HS-27A (cell line): ENCODE measurements around the gene AGPAT1.
"Not testable (repeated sequence)": the region's sequence is repeated elsewhere in the genome, so short reads cannot be mapped to it uniquely, and the experiment has no call there.

Experiments
- DNase-seq: peaks from one replicate; pipeline ENCODE4 v3.0.0-alpha.2; 2012; ENCODE audit warnings: low read depth, missing footprints

AGPAT1 gene

DNA sequence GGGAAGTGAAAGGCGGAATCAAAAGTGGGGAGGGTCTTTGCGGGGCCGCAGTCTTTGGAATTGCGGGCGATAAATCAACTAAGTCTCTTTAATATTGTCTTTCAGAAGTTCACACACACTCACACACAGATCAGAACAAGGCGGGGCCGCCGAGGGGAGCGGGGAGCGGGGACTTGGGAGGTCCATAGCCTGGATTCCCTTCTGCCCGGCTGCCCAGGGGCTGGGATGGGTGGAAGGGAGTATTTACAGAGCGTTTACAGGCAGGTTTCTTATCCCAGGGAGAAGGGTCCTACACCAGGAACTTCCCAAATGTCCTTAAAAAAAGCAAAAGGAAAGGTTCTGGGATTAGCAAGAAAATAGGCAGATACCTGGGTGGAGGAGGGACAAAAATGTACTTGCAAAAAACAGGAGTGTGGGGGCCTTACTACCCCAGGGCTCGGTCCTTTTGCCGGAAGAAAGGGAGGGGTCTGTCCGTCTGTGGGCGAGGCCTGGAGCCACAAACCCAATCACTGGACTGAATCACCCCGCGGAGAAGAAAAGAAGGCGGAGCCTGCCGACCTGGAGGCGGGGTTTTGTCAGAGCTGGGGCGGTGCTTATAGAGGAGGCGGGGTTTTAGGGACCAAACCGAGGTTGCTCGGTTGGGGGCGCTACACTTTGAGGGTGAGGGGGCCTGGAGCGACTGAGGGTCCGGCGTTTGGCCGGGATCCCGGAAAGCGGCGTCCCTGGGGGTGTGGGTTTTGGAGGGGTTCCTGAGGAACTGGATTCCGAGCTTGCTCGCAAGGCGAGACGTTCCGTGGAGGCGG, 27.4 kb downstream of the AGPAT1 start:
- DNase-seq, result no peak

DNA sequence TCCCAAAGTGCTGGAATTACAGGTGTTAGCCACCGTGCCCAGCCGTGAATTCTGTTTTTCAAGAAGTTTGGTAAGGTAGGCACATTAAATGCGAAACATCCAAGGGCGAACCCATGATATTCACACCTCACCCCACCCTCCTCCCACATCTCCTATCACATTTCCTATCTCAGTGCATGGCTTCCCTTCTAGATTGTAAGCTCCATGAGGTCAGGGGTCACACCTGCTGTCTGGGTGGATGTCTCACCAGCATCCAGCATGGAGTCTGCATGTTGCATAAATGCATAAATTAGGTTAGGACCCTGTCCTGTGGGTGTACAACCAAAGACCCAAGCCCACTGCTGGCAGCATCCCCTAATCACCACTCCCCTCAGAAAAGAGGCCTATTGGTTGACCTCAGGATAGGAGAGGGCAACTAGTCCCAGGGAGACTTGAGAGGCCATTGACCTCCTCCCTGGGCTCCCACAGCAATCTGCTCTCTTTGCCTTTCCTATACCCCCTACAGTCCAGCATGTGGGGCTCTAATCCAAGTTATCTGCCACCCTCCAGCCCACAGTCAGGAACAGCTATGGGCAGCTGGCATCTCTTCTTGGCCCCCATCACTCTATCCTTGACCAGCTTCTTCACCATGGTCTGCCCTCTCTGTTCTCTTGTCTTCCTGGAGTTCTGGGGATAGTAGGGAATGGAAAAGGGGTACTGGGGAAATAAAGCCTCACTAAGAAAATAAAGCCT, 28.3 kb downstream of the AGPAT1 start:
- DNase-seq, result no peak

DNA sequence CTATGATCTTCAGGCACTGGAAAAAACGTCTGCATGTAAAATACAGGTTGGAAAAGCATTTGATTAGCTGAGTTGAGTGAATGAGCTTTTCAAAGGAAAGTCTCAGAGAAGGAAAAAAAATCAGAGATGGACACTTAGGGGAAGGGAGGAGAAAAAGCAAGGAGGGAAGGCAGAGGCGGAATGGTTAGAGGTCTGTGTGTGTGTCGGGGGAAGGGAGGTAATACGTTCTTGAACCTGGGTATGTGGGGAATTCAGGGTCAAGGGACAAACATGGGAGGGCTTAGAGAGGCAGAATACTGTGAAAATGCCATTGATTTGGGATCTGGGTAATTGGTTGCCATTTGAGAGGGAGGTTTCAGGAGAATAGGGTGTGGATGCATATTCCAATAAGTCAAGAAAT, 29.2 kb downstream of the AGPAT1 start:
- no peak for DNase-seq

DNA sequence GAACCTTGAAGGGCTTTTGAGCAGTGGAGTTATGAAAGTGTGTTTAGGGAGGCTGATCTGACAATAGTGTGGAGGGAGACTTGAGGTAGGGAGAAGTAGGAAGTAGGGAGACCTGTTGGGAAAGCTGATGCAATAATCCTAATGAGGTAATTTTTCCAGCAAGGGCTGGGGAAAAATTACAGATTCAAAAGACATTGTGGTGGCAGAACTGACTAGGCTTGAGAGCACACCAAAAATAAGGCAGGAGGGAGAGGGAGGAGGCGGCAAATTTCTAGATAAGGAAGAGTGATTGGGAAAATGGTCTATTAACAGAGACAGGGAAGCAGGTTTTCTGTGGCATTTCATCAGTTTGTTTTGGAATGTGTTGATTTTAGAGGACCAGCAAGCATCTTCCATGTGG, 29.6 kb downstream of the AGPAT1 start:
- no peak for DNase-seq

DNA sequence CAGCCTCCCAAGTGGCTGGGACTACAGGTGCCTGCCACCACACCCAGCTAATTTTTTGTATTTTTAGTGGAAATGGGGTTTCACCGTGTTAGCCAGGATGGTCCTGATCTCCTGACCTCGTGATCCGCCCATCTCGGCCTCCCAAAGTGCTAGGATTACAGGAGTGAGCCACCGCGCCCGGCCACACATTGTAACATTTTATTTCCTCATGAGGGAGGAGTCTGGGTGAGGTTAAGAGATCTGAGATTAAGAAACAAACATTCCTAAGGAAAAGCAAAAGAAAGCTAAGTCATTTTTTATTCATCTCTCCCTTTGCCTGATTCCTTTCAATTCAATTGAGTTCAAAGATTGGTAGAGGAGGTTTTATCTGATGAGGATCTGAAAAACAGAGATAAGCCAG, 31.6 kb downstream of the AGPAT1 start:
- DNase-seq, result not testable (repeated sequence)

DNA sequence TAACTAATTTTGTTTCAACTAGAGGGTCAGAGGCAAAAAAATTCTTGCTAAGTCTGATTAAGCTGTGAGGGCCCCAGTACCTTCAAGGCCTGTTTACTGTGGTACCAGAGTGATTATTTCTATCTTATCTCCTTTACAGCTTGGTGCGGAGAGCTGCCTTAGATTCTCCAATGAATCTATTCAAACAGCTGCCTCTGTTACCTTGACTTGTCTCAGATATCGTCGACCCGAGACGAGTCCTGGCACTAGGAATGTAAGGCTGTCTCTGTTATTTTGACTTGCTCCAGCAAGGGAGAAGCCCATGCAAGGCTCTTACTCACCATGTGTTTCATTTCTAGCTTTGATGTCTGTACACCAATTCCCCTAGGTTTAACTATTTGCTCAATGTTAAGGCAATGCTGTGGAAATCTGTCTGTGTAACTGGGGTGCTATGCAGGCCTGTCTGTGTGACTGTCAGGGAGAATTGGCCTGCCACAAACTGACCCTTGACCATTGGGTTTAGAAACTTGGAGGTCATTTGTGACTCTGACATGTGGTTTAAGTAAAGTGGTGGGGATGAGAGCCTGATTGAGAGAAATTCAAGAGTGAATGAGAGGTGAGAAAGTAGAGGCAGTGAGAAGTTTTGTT, 35.4 kb downstream of the AGPAT1 start:
- no peak for DNase-seq

DNA sequence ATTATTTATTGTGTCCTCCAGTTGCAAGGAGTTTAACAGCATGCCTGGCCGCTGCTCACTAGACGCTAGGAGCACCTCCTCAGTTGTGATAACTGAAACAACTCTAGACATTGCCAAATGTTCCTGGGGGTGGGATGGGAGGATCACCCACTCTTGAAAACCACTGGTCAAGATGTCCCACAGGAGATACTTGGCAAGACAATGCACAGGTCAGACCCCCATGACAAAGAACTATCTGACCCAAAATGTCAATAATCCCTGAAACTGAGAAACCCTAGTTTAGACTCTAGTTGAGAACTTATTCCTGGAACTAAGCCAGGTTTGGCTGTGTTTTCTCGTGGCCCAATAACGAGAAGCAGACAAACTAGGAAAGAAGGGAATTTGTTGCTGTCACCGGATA, 36.3 kb downstream of the AGPAT1 start:
- no peak for DNase-seq

DNA sequence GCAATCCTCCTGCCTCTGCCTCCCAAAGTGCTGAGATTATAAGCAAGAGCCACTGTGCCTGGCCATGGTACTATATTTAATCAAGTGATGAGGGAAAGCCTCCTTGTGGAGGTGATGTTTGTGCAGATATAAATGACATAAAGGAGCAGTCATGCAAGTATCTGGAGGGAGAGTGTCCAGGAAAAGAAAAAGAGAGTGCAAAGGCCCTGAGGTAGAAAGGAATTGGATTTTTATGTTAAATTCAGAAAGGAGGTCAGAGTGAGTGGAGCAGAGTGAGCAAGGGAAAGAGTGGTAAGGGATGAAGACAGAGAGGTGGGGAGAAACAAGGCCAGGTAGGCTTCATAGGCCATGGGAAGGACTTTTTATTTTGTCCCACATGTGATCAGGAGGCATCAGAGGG, 38.4 kb downstream of the AGPAT1 start:
- no peak for DNase-seq

DNA sequence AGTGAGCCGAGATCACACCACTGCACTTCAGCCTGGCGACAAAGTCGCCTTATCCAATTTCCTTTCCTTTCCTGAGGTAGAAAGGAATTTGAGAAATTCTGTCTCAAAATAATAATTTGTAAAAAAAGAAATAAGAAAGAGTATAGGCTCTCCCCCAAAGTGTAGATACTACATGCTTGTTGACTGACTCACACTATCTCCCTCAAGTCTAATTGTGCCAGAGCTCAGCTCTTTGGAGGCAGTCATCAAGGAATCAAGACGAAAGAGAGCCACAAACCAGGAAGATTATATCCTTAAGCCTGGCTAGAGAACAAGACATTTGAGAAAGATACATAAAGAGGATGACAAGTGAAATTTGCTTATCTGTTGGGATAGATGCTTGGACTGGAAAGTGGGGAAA, 42.1 kb downstream of the AGPAT1 start:
- DNase-seq, result no peak

DNA sequence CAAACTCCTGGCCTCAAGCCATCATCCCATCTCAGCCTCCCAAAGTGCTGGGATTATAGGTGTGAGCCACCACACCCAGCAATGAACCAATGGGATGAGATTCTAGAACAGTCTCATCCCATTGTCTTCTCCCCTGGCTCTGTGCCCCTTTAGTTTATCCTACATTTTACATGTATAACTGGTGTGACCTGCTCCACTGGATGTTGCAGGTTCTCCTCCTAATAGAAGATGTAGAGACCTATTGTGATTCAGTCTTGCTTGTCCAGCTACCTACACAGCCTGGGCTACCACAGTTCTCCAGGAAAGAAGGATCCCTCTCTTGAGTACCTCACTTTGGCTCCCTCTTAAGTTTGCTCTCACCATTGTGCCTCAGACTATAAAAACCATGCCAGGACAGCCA, 43.8 kb downstream of the AGPAT1 start:
- DNase-seq, result no peak

DNA sequence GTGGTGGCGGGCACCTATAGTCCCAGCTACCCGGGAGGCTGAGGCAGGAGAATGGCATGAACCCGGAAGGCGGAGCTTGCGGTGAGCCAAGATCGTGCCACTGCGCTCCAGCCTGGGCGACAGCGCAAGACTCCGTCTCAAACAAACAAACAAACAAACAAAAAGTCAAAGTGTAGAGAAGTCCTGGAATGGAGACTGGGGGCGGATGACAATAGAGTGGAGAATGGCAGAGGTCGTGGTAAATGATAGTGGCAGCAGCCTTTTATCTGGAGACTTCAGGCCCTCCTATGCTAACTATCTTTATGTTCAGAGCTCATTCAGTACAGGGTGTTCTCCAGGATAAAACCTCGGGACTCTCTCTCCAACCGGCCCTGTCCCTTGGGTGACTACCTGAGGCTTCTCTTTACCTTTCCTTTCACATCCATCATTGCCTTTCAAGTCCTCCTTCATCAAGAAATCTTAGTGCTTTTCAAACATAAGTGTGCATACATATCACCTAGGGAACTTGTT, 44.4 kb downstream of the AGPAT1 start:
- no peak for DNase-seq

DNA sequence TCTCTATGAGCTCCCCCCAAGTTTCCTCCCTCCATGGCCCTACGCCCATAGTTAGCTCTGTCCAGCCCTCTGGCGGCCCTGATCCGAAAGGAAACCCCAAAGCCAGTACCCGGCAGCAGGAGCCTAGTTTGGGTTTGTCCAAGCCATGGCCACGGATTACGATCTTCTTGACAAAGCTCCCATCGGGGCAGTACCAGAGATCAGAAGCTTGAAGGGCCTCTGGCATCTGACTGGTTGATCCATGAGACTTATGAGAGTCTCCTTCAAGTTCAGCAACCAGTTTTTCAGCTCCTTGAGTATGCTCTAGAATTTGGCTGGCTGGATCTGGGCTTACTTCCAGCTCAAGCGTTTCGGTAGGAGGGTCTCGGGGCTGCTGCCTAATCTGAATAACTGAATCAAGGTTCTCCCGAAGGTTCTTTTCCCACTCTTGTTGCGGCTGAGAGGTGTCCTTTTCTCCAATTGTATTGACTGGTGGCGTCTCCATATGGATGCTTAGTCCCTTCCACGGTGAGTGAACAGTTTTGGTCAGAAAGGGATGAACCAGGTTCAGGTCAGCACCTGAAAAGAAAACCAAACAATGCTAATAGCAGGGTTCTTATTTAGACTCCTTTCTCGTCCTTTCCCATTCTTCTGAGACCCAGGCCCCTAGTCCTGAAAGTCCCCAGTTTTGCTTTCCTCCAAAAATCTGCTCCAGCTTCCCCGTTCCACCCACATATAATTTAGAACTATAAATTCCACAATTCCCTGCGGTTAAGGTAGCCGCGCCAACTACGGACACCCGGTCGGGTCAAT, 46.4 kb downstream of the AGPAT1 start:
- no peak for DNase-seq

DNA sequence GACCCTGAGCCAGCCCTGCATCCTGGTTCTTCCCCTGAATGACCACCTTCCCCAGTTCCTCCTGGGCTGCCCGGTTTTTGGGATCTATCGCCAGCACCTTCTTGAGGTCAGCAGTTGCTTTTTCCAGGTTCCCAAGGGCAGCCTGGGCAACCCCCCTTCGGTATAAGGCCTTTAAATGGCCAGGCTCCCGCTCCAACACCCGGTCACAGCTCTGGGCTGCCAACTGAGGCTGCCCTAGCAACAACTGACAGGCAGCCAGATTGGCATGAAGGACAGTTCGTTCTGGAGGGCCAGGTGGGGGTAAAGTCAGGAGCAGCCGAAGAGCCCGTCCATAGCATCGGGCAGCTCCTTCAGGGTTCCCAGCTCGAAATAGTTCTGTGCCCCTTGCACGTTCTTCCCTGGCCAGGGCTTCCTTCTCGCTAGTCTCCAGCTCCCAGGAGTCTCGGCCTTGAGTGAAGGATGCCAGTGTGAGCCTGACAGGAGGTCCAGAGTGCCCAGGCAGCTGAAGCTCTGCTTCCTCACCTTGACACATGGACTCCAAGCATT, 47.1 kb downstream of the AGPAT1 start:
- no peak for DNase-seq

DNA sequence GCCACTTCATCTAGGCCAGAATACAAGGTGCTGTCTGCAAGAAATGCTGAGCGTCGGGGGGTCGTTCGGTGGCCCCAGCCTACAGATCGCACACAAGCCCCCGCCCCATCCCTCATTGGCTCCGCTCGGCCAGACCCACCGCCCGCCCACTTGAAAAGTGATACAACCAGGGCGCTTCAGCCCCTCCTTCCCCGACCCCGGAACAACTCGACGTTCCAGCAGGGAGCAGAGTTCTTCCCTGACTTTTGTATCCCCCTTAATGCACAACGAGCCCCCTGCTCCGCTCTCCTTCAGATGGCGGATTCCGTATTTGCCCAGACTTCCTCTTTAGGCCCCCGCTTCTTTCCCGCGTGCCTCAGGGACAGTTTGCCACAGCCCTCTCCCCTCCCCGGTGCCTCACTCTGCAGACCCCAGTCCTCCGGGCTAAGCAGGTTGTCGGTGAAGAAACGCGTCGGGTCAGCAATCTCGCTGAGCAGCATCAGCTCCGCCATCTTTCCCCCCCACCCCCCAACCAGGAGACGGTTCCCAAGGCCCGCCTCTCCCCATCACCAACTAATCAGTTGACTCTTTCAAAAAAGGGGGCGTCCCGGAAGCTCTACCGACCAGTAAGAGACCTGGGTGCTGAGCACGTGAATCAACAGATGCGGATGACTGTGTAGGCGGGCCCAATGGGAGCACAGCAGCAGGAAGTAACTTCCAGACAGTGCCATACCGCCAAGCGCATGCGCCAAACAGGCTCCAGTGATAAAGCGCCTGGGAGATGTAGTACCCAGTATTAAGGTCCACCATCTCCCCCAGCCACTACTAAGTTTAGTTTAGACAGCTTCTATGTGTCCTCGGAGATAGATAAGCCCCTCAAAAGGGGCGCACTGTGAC, 47.9 kb downstream of the AGPAT1 start, which contains the start of gene ATF6B:
Gene ATF6B, minus strand, starts transcription at position 530 of the 876 bp plus-strand sequence. Its CDS starts 39 bp downstream, at position 491.
- DNase-seq, result peak; percentile 98

DNA sequence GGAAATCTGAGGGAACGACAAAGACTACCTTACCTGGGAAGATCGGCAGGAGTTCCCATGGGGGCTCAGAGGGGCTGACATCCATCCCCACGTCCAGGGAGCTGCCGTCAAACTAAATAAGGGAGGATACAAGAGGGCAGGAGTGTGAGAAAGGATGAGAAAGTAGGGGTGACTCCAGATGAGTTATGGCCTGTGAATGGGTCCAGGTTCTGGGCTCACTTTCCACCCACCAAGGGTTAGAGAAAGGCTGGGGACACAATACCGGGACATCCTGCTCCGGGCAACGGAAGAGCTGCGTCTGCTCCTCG, 48.5 kb downstream of the AGPAT1 start:
- DNase-seq, result no peak

DNA sequence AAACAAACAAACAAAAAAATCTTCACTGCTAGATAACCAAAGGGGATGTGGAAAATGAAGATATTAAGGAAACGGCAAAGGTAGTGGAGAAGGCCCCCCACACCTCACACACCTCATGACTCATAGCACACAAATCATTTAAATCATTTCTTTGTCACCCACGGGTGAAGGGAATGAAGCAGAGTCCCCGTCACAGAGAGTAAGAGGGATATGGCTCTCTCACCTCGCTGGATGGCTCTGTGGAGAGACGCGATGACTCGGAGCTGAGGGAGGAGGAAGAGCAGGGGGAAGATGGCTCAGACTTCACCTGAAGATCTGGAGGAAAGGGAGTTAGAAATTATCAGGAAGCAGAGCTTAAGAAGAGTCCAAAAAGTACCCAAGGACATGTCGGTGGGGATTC, 49.0 kb downstream of the AGPAT1 start:
- no peak for DNase-seq

DNA sequence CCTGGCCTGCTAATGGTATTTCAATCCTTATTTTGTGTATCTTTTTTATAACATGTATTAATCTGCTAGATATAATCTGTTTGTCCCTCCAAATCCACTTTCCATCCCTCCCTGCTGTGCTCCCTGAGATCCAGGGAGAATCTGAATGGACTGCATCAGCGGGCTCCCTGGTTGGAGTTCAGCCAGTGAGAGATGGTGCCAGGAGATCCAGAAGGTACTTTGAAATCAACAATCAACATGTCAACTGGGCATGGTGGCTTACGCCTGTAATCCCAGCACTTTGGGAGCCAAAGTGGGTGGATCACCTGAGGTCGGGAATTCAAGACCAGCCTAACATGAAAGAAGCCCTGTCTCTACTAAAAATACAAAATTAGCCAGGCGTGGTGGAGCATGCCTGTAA, 52.2 kb downstream of the AGPAT1 start:
- DNase-seq, result no peak

DNA sequence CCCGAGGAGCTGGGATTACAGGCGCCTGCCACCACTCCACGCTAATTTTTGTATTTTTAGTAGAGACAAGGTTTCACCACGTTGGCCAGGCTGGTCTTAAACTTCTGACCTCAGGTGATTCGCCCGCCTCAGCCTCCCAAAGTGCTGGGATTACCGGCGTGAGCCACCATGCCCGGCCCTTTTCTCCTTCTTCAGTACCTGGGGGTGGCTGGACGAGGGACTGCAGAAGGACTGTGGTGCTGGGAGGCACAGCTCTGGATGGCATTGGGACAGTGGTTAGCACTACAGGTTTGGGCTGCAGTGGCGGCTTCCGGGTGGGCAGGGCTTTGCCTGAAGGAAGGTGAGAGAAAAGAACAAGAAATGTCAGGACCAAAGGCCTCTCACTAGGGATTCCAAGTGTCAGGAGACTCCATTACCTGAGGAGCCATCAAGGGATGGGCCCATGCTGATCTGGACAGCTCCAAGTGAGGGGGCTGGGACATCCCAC, 55.3 kb downstream of the AGPAT1 start:
- no peak for DNase-seq

DNA sequence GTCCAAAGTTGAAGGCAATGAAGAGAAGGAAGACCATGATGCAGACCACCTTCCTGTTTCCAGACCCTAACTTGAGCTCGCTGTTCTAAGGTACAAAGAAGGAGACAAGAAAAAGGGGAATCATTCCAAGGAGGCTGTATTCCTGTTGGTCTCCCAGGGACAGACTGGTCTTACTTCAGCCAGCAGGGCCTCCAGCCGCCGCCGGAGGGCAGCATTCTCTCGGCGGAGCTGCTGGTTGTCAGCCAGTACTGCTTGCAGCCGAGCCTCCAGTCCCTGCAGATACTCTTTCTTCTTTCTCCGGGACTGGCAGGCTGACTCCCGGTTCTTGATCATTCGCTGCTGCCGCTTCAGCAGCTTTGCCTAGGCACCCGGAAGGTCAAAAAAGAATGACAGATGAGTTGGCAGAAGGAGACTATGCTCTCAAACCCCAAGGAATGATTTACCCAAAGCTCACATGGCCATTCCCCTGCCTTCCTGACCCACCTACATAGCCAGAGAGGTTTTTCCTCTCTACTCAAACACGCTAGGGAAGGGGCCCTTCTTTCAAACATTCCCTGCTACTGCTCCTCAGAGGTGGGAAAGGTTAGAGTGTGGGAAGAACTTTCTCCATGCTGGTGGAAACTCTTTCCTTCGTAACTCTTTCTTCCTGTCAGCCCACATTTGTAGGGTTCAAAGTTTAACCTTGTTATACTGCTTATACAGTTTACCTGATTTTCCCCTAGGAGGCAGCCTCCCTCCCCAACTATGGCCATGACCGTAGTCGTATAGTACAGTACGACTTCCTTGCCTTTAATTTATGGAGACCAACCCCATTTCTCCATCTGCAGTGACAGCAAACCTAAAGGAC, 56.9 kb downstream of the AGPAT1 start:
- no peak for DNase-seq
